Activated CD8-positive, alpha-beta T cell treated with anti-CD3 and anti-CD28 coated beads for 36 hours (primary cell): ENCODE measurements around the gene EPHA8. TPM values are rescaled to one million over a fixed set of nuclear protein-coding genes. Genes with fewer than 3 reads are reported as not detected.

ENCODE experiments used
- ATAC-seq: fragments of 200-7000 bp; cut with Tn5 transposase; one replicate; pipeline ENCODE4 v1.10.0; 2021; ENCODE audit warnings: mild to moderate bottlenecking, moderate library complexity
- CTCF ChIA-PET: fragments of 350-600 bp; sonication (Branson Sonifier 250); formaldehyde crosslinking; loops from one replicate; lab custom pipeline; 2021; ENCODE audit warnings: antibody characterized with exemption; lab: Charles Lee
- POLR2A ChIA-PET: fragments of 350-600 bp; sonication (Branson Sonifier 250); formaldehyde crosslinking; loops from one replicate; lab custom pipeline; 2021; ENCODE audit warnings: antibody characterized with exemption; lab: Charles Lee
- DNase-seq: peaks from one replicate; pipeline ENCODE4 v3.0.0-alpha.2; 2020
- H3K27ac Mint-ChIP-seq: one replicate; pipeline ENCODE4 v1.8.0; 2021; ENCODE audit warnings: mild to moderate bottlenecking, mixed read lengths
- H3K27me3 Mint-ChIP-seq: one replicate; pipeline ENCODE4 v1.8.0; 2021; ENCODE audit warnings: mixed read lengths
- H3K36me3 Mint-ChIP-seq: one replicate; pipeline ENCODE4 v1.8.0; 2021; ENCODE audit warnings: low read depth, mixed read lengths
- H3K4me1 Mint-ChIP-seq: one replicate; pipeline ENCODE4 v1.8.0; 2021; ENCODE audit warnings: low read depth, mixed read lengths
- H3K4me3 Mint-ChIP-seq: one replicate; pipeline ENCODE4 v1.8.0; 2021; ENCODE audit warnings: mild to moderate bottlenecking, moderate library complexity, mixed read lengths
- H3K9me3 Mint-ChIP-seq: one replicate; pipeline ENCODE4 v1.8.0; 2021; ENCODE audit warnings: mixed read lengths
- CTCF ChIP-seq: fragments of 200-600 bp; IDR thresholded peaks from one replicate; pipeline ENCODE4 v1.8.0; 2022; ENCODE audit warnings: antibody characterized with exemption, mild to moderate bottlenecking
- intact Hi-C: fragments of 100-400 bp; cut with micrococcal nuclease; formaldehyde crosslinking; loops from one replicate; pipeline ENCODE4 v1.10.0; 2022
- total RNA-seq, 2 experiments: library from RNA; stranded (reverse); gene quantifications; one replicate each; pipeline ENCODE4 v1.2.3, GENCODE V29; 2021

Gene EPHA8
- total RNA-seq, 2 experiments from 2014 or later = not detected

DNA sequence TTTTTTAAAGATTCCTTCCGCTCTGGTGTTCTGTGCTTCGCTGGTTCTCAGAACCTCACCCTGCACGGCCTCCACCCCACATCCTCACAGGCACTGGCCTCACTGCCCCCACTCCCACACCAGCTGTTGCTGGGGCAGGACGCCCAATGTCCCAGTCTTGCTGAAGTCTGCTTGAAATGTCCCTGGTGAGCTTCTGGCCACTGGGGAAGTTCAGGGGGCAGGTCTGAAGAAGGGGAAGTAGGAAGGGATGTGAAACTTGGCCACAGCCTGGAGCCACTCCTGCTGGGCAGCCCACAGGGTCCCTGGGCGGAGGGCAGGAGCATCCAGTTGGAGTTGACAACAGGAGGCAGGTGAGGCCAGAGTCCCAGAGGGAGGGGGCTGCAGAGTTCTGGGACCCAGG, 73.1 kb downstream of the EPHA8 start, which contains the start of gene C1QA:
Gene C1QA, plus strand, starts transcription at position 276 of the 400 bp plus-strand sequence. CDS start 989 bp downstream, outside the sequence.
- intact Hi-C loops = loop anchor here (10.0 kb wide), 1 partner anchor 502 kb away; no protein-coding TSS in a partner anchor
- Mint-ChIP-seq H3K36me3 (no peaks in the 10 kb centered on the region), H3K4me3 (no peak within 1 kb of the TSS), H3K27me3 (peaks cover 14% of the 10 kb centered on the region), H3K4me1 (no peaks in the 10 kb centered on the region), H3K27ac (no peak within 1 kb of the TSS), H3K9me3 (no peaks in the 10 kb centered on the region)
- no peak for DNase-seq
- TF ChIP-seq CTCF = no peak
- ChIA-PET CTCF (interaction anchor here (0.6 to 1.6 kb wide), 2 partner anchors 216 to 337 kb away, joined by 3 to 5 read pairs; no protein-coding TSS in a partner anchor), POLR2A (no interaction called here)
- ATAC-seq = no peak

DNA sequence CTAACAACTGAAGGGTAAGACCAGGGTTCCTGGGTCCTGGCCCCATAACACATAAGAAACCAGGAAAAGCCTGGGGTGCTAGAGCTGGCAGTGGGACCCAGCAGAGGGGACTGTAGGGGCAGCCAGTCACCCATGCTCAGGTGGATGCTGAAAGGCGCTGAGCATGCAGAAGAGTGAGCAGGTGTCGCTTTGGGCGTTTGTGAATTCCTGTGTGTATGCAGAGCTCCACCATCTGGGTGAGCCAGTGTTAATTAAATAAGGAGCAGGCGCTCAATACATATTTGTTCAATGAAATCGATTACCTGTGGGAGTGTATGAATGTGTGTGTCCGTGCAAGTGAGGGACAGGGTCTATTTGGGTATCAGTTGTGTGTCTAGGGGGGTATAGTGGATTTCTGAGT, 73.6 kb downstream of the EPHA8 start:
- ATAC-seq (no peak), DNase-seq (no peak)
- Mint-ChIP-seq H3K27ac (no peak overlapping the region), H3K4me3 (no peak overlapping the region), H3K4me1 (no peaks in the 10 kb centered on the region), H3K27me3 (peaks cover 9% of the 10 kb centered on the region), H3K9me3 (no peaks in the 10 kb centered on the region), H3K36me3 (no peaks in the 10 kb centered on the region)
- no peak for TF ChIP-seq CTCF
- intact Hi-C loops = loop anchor here (10.0 kb wide), 1 partner anchor 502 kb away; no protein-coding TSS in a partner anchor
- CTCF ChIA-PET = interaction anchor here (1.6 kb wide), 1 partner anchor 217 kb away, joined by 5 read pairs; no protein-coding TSS in a partner anchor
- POLR2A ChIA-PET = no interaction called here

DNA sequence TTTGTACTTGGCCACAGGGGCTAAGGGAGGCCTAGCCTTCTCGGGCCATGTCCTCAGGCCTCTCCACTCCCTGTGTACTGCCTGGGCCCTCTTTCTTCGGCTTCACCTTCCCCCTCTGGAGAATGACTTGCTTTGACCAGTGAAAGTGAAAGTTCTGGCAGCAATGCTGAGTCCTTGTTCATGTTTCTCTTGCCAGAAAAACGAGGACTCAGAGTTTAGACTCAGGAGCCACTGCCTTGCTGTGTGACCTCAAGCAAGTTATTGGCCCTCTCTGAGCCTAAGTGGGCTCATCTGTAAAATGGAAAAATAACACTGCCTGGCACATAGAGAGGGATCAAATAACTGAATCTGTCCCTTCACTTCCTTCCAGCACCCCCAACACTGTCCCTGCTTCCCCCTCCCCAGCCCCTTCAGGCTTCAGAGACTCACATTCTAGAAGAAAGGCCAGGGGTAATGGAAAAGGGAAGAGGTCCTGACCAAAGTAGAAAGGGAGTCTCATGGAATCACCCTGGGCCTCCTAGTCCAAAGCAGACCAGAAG, 74.7 kb downstream of the EPHA8 start:
- Mint-ChIP-seq H3K27ac (no peak overlapping the region), H3K9me3 (no peaks in the 10 kb centered on the region), H3K4me1 (no peaks in the 10 kb centered on the region), H3K4me3 (no peak overlapping the region), H3K36me3 (no peaks in the 10 kb centered on the region), H3K27me3 (peaks cover 9% of the 10 kb centered on the region)
- intact Hi-C loops = loop anchor here (10.0 kb wide), 1 partner anchor 503 kb away; no protein-coding TSS in a partner anchor
- DNase-seq (no peak), ATAC-seq (no peak)
- TF ChIP-seq CTCF = no peak
- CTCF ChIA-PET = no interaction called here
- POLR2A ChIA-PET = no interaction called here

DNA sequence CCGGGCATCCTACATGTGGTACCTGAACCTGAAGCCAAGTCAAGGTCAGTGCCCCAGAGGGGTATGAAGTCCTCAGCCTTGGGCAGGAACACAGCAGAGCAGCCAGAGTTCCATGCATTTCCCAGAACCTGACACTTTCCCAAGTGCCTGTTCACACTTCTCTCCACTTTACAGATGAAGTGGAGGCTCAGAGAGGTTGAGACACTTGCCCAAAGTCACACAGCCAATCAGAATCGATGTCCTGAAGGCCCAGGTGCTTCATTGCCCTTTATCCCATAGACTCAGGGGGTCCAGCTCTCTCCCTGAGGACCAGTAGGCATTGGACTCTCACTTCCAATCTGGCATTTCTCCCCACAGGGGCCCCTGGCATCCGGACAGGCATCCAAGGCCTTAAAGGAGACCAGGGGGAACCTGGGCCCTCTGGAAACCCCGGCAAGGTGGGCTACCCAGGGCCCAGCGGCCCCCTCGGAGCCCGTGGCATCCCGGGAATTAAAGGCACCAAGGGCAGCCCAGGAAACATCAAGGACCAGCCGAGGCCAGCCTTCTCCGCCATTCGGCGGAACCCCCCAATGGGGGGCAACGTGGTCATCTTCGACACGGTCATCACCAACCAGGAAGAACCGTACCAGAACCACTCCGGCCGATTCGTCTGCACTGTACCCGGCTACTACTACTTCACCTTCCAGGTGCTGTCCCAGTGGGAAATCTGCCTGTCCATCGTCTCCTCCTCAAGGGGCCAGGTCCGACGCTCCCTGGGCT, 75.4 kb downstream of the EPHA8 start:
- H3K4me1 Mint-ChIP-seq = no peaks in the 10 kb centered on the region
- intact Hi-C loops = loop anchor here (10.0 kb wide), 1 partner anchor 504 kb away; no protein-coding TSS in a partner anchor
- POLR2A ChIA-PET = no interaction called here
- no peak overlapping the region for H3K4me3 Mint-ChIP-seq
- CTCF ChIA-PET = no interaction called here
- no peak for ATAC-seq
- no peaks in the 10 kb centered on the region for H3K36me3 Mint-ChIP-seq
- no peaks in the 10 kb centered on the region for H3K9me3 Mint-ChIP-seq
- no peak overlapping the region for H3K27ac Mint-ChIP-seq
- H3K27me3 Mint-ChIP-seq = peaks cover 10% of the 10 kb centered on the region
- DNase-seq = no peak
- no peak for TF ChIP-seq CTCF

DNA sequence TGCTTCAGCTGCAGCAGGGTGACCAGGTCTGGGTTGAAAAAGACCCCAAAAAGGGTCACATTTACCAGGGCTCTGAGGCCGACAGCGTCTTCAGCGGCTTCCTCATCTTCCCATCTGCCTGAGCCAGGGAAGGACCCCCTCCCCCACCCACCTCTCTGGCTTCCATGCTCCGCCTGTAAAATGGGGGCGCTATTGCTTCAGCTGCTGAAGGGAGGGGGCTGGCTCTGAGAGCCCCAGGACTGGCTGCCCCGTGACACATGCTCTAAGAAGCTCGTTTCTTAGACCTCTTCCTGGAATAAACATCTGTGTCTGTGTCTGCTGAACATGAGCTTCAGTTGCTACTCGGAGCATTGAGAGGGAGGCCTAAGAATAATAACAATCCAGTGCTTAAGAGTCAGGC, 76.0 kb downstream of the EPHA8 start:
- DNase-seq (peak; percentile 13), ATAC-seq (no peak)
- Mint-ChIP-seq H3K27ac (no peak overlapping the region), H3K27me3 (peaks cover 10% of the 10 kb centered on the region), H3K36me3 (no peaks in the 10 kb centered on the region), H3K4me1 (no peaks in the 10 kb centered on the region), H3K4me3 (no peak overlapping the region), H3K9me3 (no peaks in the 10 kb centered on the region)
- intact Hi-C loops = loop anchor here (10.0 kb wide), 1 partner anchor 504 kb away; no protein-coding TSS in a partner anchor
- no peak for TF ChIP-seq CTCF
- ChIA-PET POLR2A (no interaction called here), CTCF (interaction anchor here (1.2 kb wide), 1 partner anchor 223 kb away, joined by 3 read pairs; no protein-coding TSS in a partner anchor)
